ENCODE measurements around the gene MAP7D3. TPM values are rescaled to one million over a fixed set of nuclear protein-coding genes. Genes with fewer than 3 reads are reported as not detected.
"Not testable (repeated sequence)": the region's sequence is repeated elsewhere in the genome, so short reads cannot be mapped to it uniquely, and the experiment has no call there.

Gene MAP7D3
- polyA plus RNA-seq, 4 donors = 15.4 to 19.2 (median 16.8) TPM

DNA sequence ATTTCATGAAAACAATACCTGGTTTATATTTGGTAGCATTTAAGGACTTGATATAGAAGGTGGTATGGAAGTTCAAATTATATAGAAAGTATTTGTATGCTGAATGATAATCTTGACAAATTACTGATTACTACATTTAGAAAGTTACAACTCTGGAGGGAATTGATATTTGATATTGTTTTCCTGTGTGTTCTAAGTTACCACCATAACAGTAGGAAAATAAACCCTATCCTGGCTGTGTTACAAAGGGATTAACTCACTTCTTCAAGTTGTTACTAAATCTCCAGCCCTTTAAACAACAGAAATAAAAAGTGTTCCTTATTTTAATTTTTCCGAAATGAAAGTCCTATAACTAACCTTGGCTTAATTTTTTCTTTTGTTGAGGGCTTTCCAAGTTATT lies 67.3 kb downstream of the MAP7D3 start:
- no peak for DNase-seq (ENCODE audit: low read depth in 4 of 4, low spot score in 3 of 4)

DNA sequence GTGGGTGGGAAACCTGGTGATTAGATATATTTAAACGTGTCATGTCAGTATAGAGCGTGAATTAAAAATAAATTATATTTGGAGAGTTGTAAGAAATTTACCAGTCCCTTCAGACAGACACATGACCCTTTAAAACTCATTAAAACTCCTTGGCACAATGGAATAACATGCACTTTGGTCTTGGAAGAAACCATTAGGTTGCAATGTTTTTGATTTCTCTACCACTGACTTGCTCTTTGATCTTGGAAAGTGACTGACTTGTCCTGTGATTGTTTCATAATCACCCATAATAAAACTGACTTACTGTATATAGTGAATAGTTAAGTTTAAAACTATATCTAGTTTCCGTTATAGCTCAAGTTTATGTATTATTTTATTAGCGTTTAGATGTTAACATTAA lies 68.0 kb downstream of the MAP7D3 start:
- no peak for DNase-seq (ENCODE audit: low read depth in 4 of 4, low spot score in 3 of 4)

DNA sequence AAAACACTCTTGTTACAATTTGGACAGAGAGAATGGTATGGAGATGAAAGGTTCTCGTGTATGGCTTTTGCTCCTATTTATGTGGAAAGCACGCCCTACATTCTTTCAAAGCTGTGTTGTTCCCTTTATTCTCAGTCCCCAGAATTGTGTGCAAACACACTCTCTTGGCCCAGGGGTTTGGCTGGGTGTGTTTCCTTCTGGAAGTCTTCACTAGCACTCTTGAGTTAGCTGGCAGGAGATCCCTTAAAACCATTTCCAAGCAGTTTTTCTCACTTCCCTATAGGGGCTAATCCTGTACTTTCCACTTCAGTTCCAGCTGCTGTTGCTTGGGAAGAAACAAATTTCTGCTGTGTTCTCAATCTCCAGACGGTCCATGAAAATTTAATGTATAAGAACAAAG lies 68.8 kb downstream of the MAP7D3 start:
- no peak for DNase-seq (ENCODE audit: low read depth in 4 of 4, low spot score in 3 of 4)

DNA sequence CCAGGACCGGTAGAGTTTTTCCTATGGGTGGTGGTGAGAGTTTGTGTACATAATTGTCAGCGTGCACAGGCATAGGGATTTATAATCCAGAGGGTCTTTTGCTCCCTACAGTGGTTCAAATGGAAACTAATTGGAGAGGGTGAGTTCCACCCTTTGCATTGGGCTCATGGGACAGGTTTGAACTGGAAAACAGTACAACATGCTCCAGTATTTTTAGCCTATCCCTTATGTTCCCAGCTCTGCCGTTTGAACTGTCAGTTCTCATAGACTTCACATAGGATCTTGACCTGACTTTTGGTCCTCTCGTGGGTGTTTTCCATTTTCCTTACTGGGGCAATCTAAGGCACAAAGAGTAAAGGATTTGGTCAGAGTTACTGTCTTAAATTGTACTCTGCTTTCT lies 72.1 kb downstream of the MAP7D3 start:
- DNase-seq (ENCODE audit: low read depth in 4 of 4, low spot score in 3 of 4) = no peak

DNA sequence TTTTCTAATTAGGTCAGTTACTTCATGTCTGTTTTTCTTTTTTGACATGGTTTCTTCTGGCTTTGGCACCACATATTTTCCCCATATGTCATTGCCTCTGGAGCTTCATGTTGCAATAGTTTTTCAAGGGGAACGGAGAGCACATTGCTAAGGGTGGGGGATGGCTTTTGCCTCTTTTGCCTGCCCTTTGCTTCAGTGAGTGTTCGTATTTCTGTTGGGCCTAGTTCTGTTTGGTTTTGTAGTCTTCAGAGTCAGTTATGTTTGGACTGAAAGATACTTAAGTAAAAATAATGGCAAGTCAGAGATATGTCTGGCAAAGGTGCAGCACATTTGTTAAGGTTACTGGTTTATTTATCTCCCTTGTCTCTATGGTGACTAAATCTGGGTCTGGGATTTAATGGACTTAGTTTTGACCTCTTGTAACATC lies 74.8 kb downstream of the MAP7D3 start:
- DNase-seq (ENCODE audit: low read depth in 4 of 4, low spot score in 3 of 4) = no peak

DNA sequence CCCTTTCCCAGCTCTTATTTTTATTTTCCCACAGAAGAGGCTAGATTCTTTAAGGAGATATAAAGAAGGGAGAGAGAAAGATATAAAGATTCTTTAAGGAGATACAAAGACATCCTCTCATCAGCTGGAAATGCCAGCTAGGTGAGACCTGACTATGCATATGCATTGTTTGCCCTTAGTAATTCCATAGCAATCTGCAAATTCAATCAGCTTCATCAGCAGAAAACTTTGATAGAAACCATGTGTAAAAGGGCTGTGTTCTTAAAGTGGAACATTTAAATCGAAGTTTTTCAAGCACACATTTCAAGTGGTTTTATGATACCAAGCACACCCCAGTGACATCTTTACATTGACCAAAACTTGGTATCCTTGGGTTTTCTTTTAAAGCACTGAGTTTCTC lies 79.8 kb downstream of the MAP7D3 start:
- DNase-seq (ENCODE audit: low read depth in 4 of 4, low spot score in 3 of 4) = no peak

DNA sequence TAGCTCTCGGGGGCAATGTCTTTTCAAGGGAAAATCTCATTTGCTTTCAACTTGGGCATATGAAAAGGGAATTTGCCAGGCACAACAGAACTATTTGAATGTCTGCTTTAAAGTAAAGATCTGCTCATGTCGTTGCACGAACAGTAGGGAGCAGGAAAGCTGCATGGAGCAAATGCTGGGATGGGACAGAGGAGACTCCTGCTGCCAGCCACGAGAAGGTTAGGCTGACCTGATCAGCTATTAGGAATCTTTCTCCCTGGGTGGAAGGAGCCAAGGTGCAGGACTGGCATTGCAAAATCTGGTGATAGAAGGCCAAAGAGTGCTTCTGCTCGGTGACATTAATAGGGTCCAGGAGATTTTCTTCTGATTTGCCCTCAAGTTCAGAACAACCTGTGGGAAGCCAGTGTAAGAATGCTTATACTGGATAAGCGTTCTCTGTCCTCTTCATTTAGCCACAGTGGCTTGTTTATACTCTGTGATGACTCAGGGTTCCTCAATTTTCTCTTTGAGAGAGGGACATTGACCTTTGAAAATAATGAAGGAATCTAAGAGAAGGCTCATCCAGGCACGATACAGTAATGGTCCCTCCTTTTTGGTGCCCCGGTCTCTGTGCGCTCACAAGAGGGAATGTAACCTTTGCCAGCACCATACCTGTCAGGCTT lies 80.9 kb downstream of the MAP7D3 start:
- DNase-seq (ENCODE audit: low read depth in 4 of 4, low spot score in 3 of 4) = no peak

DNA sequence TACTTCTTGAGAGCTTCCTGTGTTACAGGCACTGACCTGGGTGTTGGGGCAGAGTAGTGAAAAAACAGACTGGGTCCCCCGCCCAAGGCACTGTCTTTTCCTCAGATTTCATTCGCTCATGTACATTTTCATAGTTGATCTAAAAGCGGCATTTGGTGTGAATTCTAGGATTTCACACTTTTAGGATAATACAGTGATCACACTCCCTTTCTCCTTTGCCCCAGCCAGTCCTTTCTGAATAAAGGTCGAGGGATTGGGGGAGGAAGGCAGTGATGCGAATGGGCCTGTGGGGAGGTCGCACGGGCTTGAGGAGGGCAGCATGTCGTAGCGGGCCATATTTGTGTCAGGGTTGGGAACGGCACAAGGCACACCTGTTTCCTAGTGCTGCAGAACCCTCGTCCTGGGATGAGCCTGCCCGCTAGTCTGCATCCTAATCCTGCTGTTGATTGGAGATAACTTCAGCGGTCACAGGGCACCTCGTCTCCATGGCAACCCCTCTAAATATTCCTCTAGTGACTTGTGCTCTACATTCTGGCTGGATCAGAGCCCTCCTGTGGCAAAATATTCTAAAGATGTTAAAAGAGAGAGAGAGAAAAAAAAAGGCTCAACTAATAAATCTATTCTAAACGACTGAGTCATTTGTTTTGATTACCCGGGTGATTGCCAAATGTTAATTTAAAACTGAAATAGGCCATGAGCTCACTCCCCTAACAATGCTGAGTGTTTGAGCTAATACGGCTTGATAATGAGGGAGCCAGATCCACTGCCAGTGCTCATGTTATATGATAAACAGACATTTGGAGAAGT lies 82.1 kb downstream of the MAP7D3 start:
- no peak for DNase-seq (ENCODE audit: low read depth in 4 of 4, low spot score in 3 of 4)

DNA sequence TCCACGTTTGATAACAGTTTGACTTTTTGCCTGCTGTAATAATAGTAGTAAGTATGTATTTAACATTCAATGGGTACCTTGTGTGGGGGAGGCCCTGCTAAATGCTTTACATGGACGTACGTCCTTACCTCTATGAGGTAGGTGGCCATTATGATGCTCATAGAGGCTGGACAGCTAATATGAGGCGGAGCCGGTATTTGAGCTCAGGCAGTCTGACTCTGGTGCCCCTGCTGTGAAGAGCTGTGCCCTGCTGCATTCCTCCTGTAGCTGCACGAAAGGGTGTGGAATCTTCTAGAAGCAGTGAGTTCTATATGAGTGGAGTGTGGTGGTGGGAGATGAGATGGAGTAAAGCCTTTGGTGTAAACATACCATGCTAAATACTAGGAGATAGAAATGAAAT lies 83.2 kb downstream of the MAP7D3 start:
- DNase-seq (ENCODE audit: low read depth in 4 of 4, low spot score in 3 of 4) = not testable (repeated sequence)

DNA sequence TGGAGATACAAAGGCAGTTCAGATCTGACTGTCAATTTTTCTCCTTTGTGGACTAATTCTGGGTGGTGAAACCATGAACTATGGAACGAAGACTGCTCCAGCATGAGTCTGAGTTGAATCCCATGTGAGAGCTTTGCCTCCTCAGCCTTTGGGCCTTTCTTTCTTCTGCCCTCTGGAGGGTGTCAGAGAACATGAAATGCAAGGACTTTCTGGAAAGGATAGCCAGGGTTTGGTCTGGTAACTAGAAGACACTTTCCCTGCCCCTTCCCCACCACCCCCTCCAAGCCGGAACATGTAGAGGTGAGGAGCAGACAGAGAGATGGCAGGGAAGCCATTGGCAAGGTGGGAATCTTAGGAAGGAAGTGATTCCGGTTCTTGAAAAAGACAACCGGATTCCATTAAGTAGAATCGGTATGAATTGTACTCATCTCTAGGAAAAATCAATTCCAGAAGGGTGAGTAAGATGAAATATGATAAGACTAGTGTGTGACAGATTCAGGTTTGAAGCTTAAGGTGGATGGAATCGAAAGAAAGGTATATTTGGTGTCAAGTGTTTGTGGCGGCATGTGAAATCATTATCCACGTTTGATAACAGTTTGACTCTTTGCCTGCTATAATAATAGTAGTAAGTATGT lies 84.9 kb downstream of the MAP7D3 start:
- DNase-seq (ENCODE audit: low read depth in 4 of 4, low spot score in 3 of 4) = no peak

DNA sequence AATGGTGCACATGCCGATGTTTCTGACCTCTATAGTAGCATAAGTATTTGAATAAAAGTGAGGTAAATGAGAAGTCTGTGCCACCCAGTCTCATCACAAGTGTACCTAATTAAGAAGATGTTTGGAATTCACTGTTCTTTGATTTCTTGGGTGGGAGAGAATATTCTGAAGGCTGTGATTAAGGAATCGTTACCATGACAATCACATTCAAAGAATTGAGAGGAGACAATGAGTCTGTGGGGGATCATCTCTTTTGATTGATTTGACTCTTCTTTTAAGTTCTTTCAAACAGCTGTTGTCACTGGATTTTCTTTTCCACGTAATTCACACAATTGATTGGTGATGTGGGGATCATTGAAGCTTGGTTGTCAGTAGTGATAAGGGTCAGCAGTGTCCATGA lies 85.8 kb downstream of the MAP7D3 start:
- DNase-seq (ENCODE audit: low read depth in 4 of 4, low spot score in 3 of 4) = no peak

DNA sequence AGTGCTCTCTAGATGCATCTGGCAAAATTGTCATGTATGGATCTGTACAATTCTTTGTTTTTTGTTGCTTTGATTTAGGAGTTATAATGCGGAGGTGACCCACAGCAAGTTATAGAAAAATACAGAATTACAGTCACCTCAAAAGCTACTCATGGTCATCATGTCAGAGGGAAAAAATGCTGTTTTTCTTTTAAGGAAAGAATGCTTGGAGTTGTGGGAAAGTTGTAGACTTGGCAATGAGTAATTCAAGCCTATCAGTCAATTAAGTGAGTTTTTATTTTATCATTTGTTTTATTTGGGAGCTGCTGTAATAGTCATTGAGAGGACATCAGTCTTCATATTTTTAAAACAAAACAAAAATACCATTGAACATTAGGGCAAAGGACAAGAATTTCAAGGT lies 87.5 kb downstream of the MAP7D3 start:
- no peak for DNase-seq (ENCODE audit: low read depth in 4 of 4, low spot score in 3 of 4)

Other genes starting within 250 kb of the MAP7D3 start
- 100 to 1,000 TPM in 1 of 4 donors, 10 to 100 TPM in 3; 53.1 to 206 (median 77.2) TPM for gene FHL1, start 103.9 kb downstream of the MAP7D3 start, polyA plus RNA-seq (ENCODE audit: insufficient read length in 4 of 4)
- gene ADGRG4, start 49.6 kb upstream of the MAP7D3 start, polyA plus RNA-seq (ENCODE audit: insufficient read length in 4 of 4) = under 1 TPM in 1 of 4 donors, not detected in 3; 0.04 TPM
- gene BRS3, start 236.5 kb upstream of the MAP7D3 start, polyA plus RNA-seq (ENCODE audit: insufficient read length in 4 of 4) = under 1 TPM in 3 of 4 donors, not detected in 1; 0.06 to 0.16 (median 0.12) TPM
- 100 to 1,000 TPM; 101 to 140 (median 115) TPM for gene HTATSF1, start 246.2 kb upstream of the MAP7D3 start, polyA plus RNA-seq (ENCODE audit: insufficient read length in 4 of 4)